Inflammatory macrophage treated with lipopolysaccharide for 1 hour (primary cell): ENCODE data around the gene ITGA11.

ENCODE experiments used
- DNase-seq, 2 donors: peaks; one replicate each; pipeline ENCODE4 v3.0.0-alpha.2; 2020 to 2022

The ITGA11 gene

GRCh38 chr15:68310178-68310803 lies 121.7 kb downstream of the ITGA11 start:
- no peak for DNase-seq

- DNase-seq = no peak
These were observed 122.9 kb downstream of the ITGA11 start for GRCh38 chr15:68309024-68309423.

- DNase-seq = no peak
These were observed 124.6 kb downstream of the ITGA11 start for GRCh38 chr15:68307131-68307928.

GRCh38 chr15:68305420-68305871 lies 126.5 kb downstream of the ITGA11 start:
- no peak for DNase-seq

- DNase-seq = no peak
These were observed 127.2 kb downstream of the ITGA11 start for GRCh38 chr15:68304589-68305337.

- peak; percentile 48 to 57 for DNase-seq
These were observed 128.2 kb downstream of the ITGA11 start for GRCh38 chr15:68303560-68304436.

- DNase-seq = no peak
These were observed 128.8 kb downstream of the ITGA11 start for GRCh38 chr15:68303134-68303533.

GRCh38 chr15:68302729-68303128 lies 129.2 kb downstream of the ITGA11 start:
- no peak for DNase-seq

GRCh38 chr15:68301301-68301700 lies 130.7 kb downstream of the ITGA11 start:
- DNase-seq = peak in 1 of 2 donors; percentile 70

GRCh38 chr15:68300115-68300940 lies 131.6 kb downstream of the ITGA11 start:
- no peak for DNase-seq

GRCh38 chr15:68299436-68299835 lies 132.5 kb downstream of the ITGA11 start:
- DNase-seq = no peak

GRCh38 chr15:68298882-68299381 lies 133.0 kb downstream of the ITGA11 start:
- DNase-seq = peak; percentile 59 to 75

GRCh38 chr15:68298336-68298735 lies 133.6 kb downstream of the ITGA11 start:
- DNase-seq = no peak

GRCh38 chr15:68295014-68295805 lies 136.8 kb downstream of the ITGA11 start:
- no peak for DNase-seq

- no peak for DNase-seq
These were observed 139.0 kb downstream of the ITGA11 start for GRCh38 chr15:68292967-68293366.

GRCh38 chr15:68292157-68292781 lies 139.7 kb downstream of the ITGA11 start:
- DNase-seq = no peak

GRCh38 chr15:68290715-68291114 lies 141.2 kb downstream of the ITGA11 start:
- no peak for DNase-seq

- DNase-seq = no peak
These were observed 142.2 kb downstream of the ITGA11 start for GRCh38 chr15:68289621-68290352.

- no peak for DNase-seq
These were observed 142.9 kb downstream of the ITGA11 start for GRCh38 chr15:68289057-68289456.
